HG02678 (cell line): ENCODE data around the gene PHF8.

ENCODE experiments used
- ATAC-seq: cut with Tn5 transposase; IDR thresholded peaks from one replicate; pipeline ENCODE4 v1.9.1; 2021; ENCODE audit warnings: mild to moderate bottlenecking, moderate library complexity; ENCODE audit not compliant: unreplicated experiment

Gene PHF8

GRCh38 chrX:54024350-54024749 lies 19.9 kb downstream of the PHF8 start:
- no peak for ATAC-seq

GRCh38 chrX:54012830-54013500 lies 31.3 kb downstream of the PHF8 start:
- no peak for ATAC-seq

DNA sequence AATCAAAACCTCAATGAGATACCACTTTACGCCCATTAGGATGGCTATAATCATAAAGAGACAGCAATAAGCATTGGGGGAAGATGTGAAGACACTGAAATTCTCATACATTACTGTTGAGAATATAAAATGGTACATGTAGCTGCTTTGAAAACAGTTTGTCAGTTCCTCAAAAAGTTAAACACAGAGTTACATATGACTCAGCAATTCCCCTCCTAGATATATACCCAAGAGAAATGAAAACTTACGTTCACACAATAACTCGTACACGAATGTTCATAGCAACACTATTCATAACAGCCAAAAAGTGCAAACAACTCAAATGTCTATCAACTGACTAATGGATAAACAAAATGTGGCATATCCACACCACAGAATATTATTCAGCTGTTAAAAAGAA lies 36.6 kb downstream of the PHF8 start:
- ATAC-seq: no peak

DNA sequence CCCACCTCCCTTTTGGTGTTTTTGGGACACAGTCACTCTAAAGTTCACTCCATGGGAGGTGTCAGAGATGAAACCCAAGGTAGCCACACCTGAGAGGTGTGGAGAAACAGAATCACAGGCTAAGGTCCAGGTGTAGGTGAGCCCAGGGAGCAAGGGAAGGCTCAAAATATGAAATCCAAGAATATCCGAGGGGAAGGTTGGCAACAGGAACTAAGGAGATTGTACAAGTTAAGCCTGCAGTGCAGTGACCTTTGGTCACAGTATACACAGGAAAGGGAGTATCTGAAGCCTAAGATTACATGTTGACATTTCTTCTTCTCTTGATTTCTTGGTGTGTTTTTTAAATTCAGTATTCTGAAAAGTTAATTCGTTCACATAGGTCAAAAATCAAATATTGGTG lies 46.5 kb downstream of the PHF8 start:
- ATAC-seq: no peak

GRCh38 chrX:53992589-53992988 lies 51.7 kb downstream of the PHF8 start:
- no peak for ATAC-seq

DNA sequence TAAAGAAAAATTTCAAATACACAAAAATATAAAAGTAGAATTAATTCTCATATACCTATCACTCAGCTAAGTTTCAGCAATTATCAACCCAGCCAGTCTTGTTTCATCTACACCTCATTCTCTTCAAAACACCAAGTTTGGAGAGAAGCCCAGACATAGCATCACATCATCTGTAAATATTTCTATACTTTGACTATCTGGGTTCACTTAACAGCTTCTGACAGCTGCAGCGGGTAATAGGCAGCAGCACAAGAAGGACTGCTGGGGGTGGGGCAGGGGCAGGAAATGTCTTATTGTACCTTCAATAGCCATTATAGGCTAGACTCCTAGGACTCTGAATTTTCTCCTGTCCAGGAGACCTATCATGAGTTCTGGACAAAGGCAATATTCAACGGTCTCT lies 54.1 kb downstream of the PHF8 start:
- ATAC-seq: no peak

- ATAC-seq: no peak
These were observed 59.4 kb downstream of the PHF8 start for GRCh38 chrX:53984895-53985294.

DNA sequence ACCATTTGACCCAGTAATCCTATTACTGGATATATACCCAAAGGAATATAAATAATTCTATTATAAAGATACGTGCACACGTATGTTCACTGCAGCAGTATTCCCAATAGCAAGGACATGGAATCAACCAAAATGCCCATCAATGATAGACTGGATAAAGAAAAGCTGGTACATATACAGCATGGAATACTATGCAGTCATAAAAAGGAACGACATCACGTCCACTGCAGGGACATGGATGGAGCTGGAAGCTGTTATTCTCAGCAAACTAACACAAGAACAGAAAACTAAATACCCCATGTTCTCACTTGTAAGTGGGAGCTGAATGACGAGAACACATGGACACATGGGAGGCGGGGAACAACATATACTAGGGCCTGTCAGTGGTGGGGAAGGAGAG lies 69.7 kb downstream of the PHF8 start:
- ATAC-seq: no peak

- no peak for ATAC-seq
These were observed 74.7 kb downstream of the PHF8 start for GRCh38 chrX:53969540-53969939.

DNA sequence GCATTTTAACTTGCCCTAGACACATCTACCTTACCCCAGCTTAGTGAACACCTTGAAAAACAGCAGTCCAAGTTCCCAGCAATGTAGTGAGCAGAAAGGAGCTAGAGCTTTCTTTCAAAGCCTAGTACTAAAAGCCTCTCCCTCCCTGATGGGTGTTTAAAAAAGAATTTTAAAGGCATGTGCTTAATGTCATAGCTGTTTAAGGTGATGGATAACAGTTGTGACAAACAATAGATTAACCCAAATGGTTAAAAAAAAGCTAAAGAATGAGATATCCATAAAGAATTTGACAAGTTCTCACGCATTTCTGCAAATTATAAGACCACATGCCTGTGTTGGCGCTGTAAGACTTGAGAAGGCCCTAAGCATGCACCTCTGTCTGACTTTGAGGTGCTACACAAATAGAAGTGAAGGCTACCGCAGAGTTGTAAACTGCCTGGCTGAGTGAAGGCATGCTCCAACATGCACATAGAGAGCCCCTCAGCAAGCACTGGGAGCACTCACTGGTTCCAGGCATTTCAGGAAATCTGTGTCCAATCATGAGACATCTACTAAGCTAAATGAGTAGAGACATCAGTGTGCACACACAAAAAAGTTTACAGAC lies 94.0 kb downstream of the PHF8 start:
- no peak for ATAC-seq

GRCh38 chrX:53940180-53940579 lies 104.1 kb downstream of the PHF8 start:
- ATAC-seq: no peak

DNA sequence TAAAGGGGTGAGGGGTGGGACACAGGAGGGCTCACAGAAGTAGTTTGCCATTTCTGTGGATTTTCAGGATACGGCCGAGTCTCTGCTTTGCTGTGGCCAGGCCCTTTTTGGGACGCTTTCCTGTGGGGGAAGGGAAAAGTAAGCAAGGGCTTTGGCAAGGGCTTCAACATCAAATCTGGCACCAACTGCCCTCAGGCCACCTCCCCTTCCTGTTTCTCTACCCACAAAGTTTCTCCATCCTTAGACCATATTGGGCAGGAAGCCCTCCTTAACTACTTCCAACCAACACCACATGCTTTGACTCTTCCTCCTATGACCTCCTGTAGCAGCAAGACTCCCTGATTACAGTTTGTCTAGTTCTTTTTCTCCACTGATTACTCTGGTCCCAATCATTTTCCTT lies 105.1 kb downstream of the PHF8 start:
- ATAC-seq: no peak

- no peak for ATAC-seq
These were observed 113.5 kb downstream of the PHF8 start for GRCh38 chrX:53930515-53931380.

- ATAC-seq: no peak
These were observed 118.2 kb downstream of the PHF8 start for GRCh38 chrX:53926030-53926429.

GRCh38 chrX:53918702-53919101 lies 125.6 kb downstream of the PHF8 start:
- no peak for ATAC-seq

DNA sequence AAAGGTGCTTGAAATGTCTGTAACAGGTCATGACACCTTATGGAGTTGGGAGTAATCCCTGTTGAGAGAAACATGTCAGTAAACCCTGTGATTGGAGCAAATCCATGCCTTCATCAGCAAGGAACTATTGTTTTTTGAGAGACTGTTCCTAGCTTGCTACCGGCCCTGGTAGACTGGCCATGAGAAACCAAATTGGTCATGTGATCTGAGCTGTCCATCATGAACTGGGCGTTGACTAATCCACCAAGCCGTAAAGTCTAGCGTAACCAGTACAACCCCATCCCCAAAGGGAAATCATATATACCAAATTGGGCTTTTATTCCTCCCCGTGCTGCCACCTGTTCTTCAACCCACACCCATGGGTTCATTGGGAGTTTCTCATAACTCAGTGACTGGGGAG lies 143.7 kb downstream of the PHF8 start:
- ATAC-seq: no peak

GRCh38 chrX:53895270-53895669 lies 149.0 kb downstream of the PHF8 start:
- no peak for ATAC-seq
